Tibial nerve (tissue), 4 donors: ENCODE measurements around the gene PLAAT2.
"Not testable (repeated sequence)": the region's sequence is repeated elsewhere in the genome, so short reads cannot be mapped to it uniquely, and the experiment has no call there.

ENCODE experiments used
- CTCF ChIP-seq, 5 experiments: fragments of 200-600 bp in 3 of 5; fragments of 450-650 bp in 2 of 5; sonication (generic) in 3 of 5; IDR thresholded peaks; one replicate each; pipeline ENCODE4 v1.5.1; 2016 to 2019; ENCODE audit warnings: antibody characterized with exemption in 5 of 5, mild to moderate bottlenecking in 3 of 5, moderate library complexity in 2 of 5
- EP300 ChIP-seq, 2 donors: sonication (generic); formaldehyde crosslinking; IDR thresholded peaks; one replicate each; pipeline ENCODE4 v1.6.1; 2017; ENCODE audit warnings: antibody characterized with exemption in 2 of 2, mild to moderate bottlenecking in 1 of 2

GRCh38 chr11:63542506-63542905, 20.7 kb downstream of the PLAAT2 start:
- not testable (repeated sequence) for TF ChIP-seq CTCF, EP300 (IDR thresholded peaks at IDR 0.05)
